Tibial artery (tissue), 4 donors: ENCODE results near the gene RCE1.

Experiments
- DNase-seq, 2 donors: peaks; one replicate each; pipeline ENCODE4 v3.0.0-alpha.2; 2019
- H3K27ac ChIP-seq, 2 donors: fragments of 200-600 bp; sonication (generic) in 1 of 2; 1 replicate in 1 of 2; 2 replicates in 1 of 2; pipeline ENCODE4 v1.5.1; 2018 to 2019; ENCODE audit warnings: mild to moderate bottlenecking in 1 of 2
- H3K27me3 ChIP-seq, 2 donors: fragments of 200-600 bp; sonication (generic) in 1 of 2; one replicate each; pipeline versions ENCODE4 v1.5.1 to v1.6.0; 2016 to 2019
- H3K36me3 ChIP-seq, 3 donors: fragments of 200-600 bp; sonication (generic) in 2 of 3; one replicate each; pipeline ENCODE4 v1.5.1; 2016 to 2019; ENCODE audit warnings: mild to moderate bottlenecking in 2 of 3
- H3K4me1 ChIP-seq, 4 donors: fragments of 200-600 bp; sonication (generic) in 2 of 4; 1 replicate in 3 of 4; 2 replicates in 1 of 4; pipeline ENCODE4 v1.5.1; 2016 to 2019
- H3K4me3 ChIP-seq, 2 donors: fragments of 200-600 bp; sonication (generic) in 1 of 2; 1 replicate in 1 of 2; 2 replicates in 1 of 2; pipeline ENCODE4 v1.5.1; 2018 to 2019; ENCODE audit warnings: mild to moderate bottlenecking in 2 of 2
- H3K9me3 ChIP-seq, 3 donors: fragments of 200-600 bp; sonication (generic) in 1 of 3; one replicate each; pipeline ENCODE4 v1.5.1; 2016 to 2019
- CTCF ChIP-seq, 2 experiments: fragments of 200-600 bp in 1 of 2; fragments of 450-650 bp in 1 of 2; IDR thresholded peaks; one replicate each; pipeline ENCODE4 v1.5.1; 2017 to 2019; ENCODE audit warnings: antibody characterized with exemption in 2 of 2, mild to moderate bottlenecking in 1 of 2, moderate library complexity in 1 of 2
- intact Hi-C: fragments of 100-400 bp; cut with DNase I; formaldehyde crosslinking; loops from one replicate; pipeline ENCODE4 v1.15.0; 2023; ENCODE audit warnings: low total_unique reads

RCE1 gene

GRCh38 chr11:66878474-66878873 lies 35.2 kb downstream of the RCE1 start:
- Histone ChIP-seq H3K4me3 (no peak overlapping the region), H3K4me1 (peaks cover 0 to 30% (median 0%) of the 10 kb centered on the region in 4 donors), H3K36me3 (no peaks in the 10 kb centered on the region), H3K27me3 (peaks cover 0 to 4% of the 10 kb centered on the region in 2 donors), H3K27ac (no peak overlapping the region), H3K9me3 (no peaks in the 10 kb centered on the region)
- DNase-seq, result peak in 1 of 2 donors; percentile 63
- intact Hi-C loops, result no loop called here
- no peak for TF ChIP-seq CTCF (IDR thresholded peaks at IDR 0.05)

- TF ChIP-seq CTCF (IDR thresholded peaks at IDR 0.05), result no peak
- H3K4me1 ChIP-seq, result peaks cover 0 to 30% (median 0%) of the 10 kb centered on the region in 4 donors
- H3K9me3 ChIP-seq, result no peaks in the 10 kb centered on the region
- H3K27me3 ChIP-seq, result peaks cover 0 to 4% of the 10 kb centered on the region in 2 donors
- no peak for DNase-seq
- H3K27ac ChIP-seq, result no peak overlapping the region
- H3K4me3 ChIP-seq, result no peak overlapping the region
- H3K36me3 ChIP-seq, result no peaks in the 10 kb centered on the region
- intact Hi-C loops, result no loop called here
Observed at GRCh38 chr11:66879000-66879399, 35.8 kb downstream of the RCE1 start.

GRCh38 chr11:66879583-66879982 lies 36.3 kb downstream of the RCE1 start:
- Histone ChIP-seq H3K36me3 (no peaks in the 10 kb centered on the region), H3K9me3 (no peaks in the 10 kb centered on the region), H3K27me3 (peaks cover 0 to 4% of the 10 kb centered on the region in 2 donors), H3K4me1 (peaks cover 0 to 30% (median 0%) of the 10 kb centered on the region in 4 donors), H3K27ac (no peak overlapping the region), H3K4me3 (no peak overlapping the region)
- DNase-seq, result no peak
- no peak for TF ChIP-seq CTCF (IDR thresholded peaks at IDR 0.05)
- intact Hi-C loops, result no loop called here

- H3K36me3 ChIP-seq, result no peaks in the 10 kb centered on the region
- peaks cover 0 to 30% (median 0%) of the 10 kb centered on the region in 4 donors for H3K4me1 ChIP-seq
- H3K4me3 ChIP-seq, result no peak overlapping the region
- no peaks in the 10 kb centered on the region for H3K9me3 ChIP-seq
- H3K27me3 ChIP-seq, result peaks cover 0 to 4% of the 10 kb centered on the region in 2 donors
- TF ChIP-seq CTCF (IDR thresholded peaks at IDR 0.05), result no peak
- intact Hi-C loops, result no loop called here
- H3K27ac ChIP-seq, result no peak overlapping the region
- no peak for DNase-seq
Observed at GRCh38 chr11:66879999-66880398, 36.8 kb downstream of the RCE1 start.

GRCh38 chr11:66880496-66881450 lies 37.5 kb downstream of the RCE1 start:
- Histone ChIP-seq H3K4me1 (peaks cover 0 to 30% (median 0%) of the 10 kb centered on the region in 4 donors), H3K9me3 (no peaks in the 10 kb centered on the region), H3K36me3 (no peaks in the 10 kb centered on the region), H3K4me3 (no peak overlapping the region), H3K27me3 (peaks cover 0 to 4% of the 10 kb centered on the region in 2 donors), H3K27ac (no peak overlapping the region)
- DNase-seq, result no peak
- intact Hi-C loops, result no loop called here
- no peak for TF ChIP-seq CTCF (IDR thresholded peaks at IDR 0.05)
